ENCODE data around the gene GRID1.

The GRID1 gene

GRCh38 chr10:86267286-86268195 is 99.1 kb downstream of the GRID1 start:
- no peak for DNase-seq (ENCODE audit: low read depth)
- TF ChIP-seq CTCF (IDR thresholded peaks at IDR 0.05; ENCODE audit: control insufficient read depth, extremely low read depth, insufficient read depth) = no peak
- no peak overlapping the region for H3K4me3 ChIP-seq (ENCODE audit: low read depth, low read length)

- no peak overlapping the region for H3K4me3 ChIP-seq (ENCODE audit: low read depth, low read length)
- TF ChIP-seq CTCF (IDR thresholded peaks at IDR 0.05; ENCODE audit: control insufficient read depth, extremely low read depth, insufficient read depth) = no peak
- no peak for DNase-seq (ENCODE audit: low read depth)
Measured at GRCh38 chr10:86266446-86267242, 100.0 kb downstream of the GRID1 start.

- no peak for DNase-seq (ENCODE audit: low read depth)
- H3K4me3 ChIP-seq (ENCODE audit: low read depth, low read length) = no peak overlapping the region
- no peak for TF ChIP-seq CTCF (IDR thresholded peaks at IDR 0.05; ENCODE audit: control insufficient read depth, extremely low read depth, insufficient read depth)
Measured at GRCh38 chr10:86265895-86266259, 100.7 kb downstream of the GRID1 start.

GRCh38 chr10:86265236-86265894 is 101.2 kb downstream of the GRID1 start:
- no peak for TF ChIP-seq CTCF (IDR thresholded peaks at IDR 0.05; ENCODE audit: control insufficient read depth, extremely low read depth, insufficient read depth)
- no peak for DNase-seq (ENCODE audit: low read depth)
- no peak overlapping the region for H3K4me3 ChIP-seq (ENCODE audit: low read depth, low read length)

- TF ChIP-seq CTCF (IDR thresholded peaks at IDR 0.05; ENCODE audit: control insufficient read depth, extremely low read depth, insufficient read depth) = no peak
- DNase-seq (ENCODE audit: low read depth) = no peak
- no peak overlapping the region for H3K4me3 ChIP-seq (ENCODE audit: low read depth, low read length)
Measured at GRCh38 chr10:86264481-86265231, 101.9 kb downstream of the GRID1 start.

GRCh38 chr10:86263907-86264306 is 102.7 kb downstream of the GRID1 start:
- no peak for TF ChIP-seq CTCF (IDR thresholded peaks at IDR 0.05; ENCODE audit: control insufficient read depth, extremely low read depth, insufficient read depth)
- DNase-seq (ENCODE audit: low read depth) = no peak
- no peak overlapping the region for H3K4me3 ChIP-seq (ENCODE audit: low read depth, low read length)
